Measurements from ENCODE around the gene PP2D1.
A peak's percentile ranks its signal among the peaks of the same experiment; 100 is the strongest.
"Not testable (repeated sequence)": the region's sequence is repeated elsewhere in the genome, so short reads cannot be mapped to it uniquely, and the experiment has no call there.

The PP2D1 gene

GRCh38 chr3:20012164-20012563 is at the start of gene PP2D1:
Gene PP2D1 (minus strand): TSS chr3:20012264. CDS start chr3:20012072, 192 bp downstream.
- DNase-seq, result no peak

DNA sequence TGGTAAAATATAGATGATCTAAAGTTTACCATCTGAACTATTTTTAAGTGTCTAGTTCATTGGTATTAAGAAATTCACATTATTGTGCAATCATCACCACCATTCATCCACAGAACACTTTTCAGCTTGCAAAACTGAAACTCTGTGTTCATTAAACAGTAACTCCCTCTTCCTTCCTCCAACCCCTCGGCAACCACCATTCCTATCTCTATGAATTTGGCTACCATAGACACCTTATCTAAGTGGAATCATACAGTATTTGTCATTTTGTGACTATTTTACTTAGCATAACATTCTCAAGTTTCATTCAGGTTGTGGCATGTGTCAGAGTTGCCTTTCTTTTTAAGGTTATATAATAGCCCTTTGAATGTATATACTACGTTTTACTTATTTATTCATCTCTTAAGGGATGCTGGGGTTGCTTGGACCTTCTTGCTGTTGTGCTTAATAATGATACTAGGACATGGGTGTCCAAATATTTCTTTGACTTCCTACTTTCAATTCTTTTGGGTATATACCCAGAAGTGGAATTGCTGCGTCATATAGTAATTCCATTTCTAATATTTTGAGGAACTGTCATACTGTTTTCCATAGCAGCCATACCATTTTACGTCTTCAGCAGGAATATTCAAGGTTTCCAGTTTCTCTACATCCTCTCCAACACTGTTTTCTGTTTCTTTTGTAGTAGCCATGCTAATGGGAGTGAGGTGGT is 49.1 kb upstream of the PP2D1 start:
- no peak for DNase-seq

DNA sequence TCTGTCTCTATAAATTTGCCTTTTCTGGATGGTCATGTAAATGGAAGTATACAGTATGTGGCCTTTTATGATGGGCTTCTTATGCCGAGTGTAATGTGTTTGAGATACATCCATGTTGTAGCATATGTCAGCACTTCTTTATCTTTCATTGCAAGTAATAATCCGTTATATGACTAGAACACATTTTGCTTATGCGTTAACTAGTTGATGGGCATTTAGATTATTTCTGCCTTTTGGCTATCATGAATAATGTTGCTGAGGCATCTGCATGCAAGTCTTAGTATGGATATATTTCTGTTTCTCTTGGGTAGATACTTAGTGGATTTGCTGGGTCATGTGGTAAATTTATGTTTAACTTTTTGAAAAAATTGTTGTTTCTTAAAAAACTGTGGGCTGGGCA is 47.9 kb upstream of the PP2D1 start:
- no peak for DNase-seq

DNA sequence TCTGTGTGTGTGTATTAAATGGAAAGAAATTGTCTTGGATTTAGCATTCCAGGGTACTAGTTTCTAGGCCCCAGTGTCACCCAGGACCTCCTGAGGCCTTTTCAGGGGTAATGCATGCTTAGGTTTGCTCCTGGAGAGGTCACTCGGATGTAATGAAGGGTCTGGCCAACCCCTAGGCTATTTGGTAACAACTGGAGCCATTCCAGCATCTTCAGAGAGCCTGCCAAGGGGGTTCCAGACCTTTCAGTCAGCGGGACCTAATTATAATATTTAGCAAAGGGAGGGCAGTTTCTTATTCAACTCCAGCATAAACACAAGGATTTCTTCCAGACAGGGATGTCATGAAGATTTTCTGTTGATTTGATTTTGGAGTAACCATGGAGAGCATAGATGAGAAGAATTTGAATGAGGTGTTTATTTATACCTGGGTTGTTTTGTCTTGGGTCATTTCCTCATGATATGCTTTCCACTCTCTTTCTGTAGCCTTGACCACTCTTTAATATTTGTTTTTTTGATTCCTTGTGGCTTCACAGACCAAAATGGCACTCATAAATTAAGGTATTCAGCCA is 45.6 kb upstream of the PP2D1 start:
- DNase-seq, result no peak

GRCh38 chr3:20056725-20057611 is 44.9 kb upstream of the PP2D1 start:
- no peak for DNase-seq

GRCh38 chr3:20055842-20056241 is 43.8 kb upstream of the PP2D1 start:
- no peak for DNase-seq

GRCh38 chr3:20055020-20055775 is 43.1 kb upstream of the PP2D1 start:
- no peak for DNase-seq

DNA sequence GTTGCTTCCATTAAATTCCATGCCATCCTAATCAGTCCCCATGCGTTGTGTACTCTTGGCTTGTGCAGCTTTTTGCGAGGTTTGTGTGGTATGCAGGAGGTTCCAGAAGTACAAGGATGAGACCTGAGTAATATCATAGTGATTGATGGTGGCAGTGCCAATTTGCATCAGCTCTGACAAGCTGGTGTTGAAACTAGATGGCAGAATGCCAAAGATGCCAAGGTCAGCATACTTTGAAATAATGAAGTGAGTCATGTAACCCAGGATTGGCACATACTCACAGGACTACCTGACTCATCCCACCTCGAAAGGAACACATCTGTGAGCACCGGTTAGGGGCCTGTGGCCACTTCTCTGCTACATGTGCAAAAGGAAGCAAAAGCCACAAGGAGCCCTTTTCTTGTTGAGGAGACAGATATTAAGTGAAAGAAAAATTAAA is 42.5 kb upstream of the PP2D1 start:
- peak; percentile 58 for DNase-seq

DNA sequence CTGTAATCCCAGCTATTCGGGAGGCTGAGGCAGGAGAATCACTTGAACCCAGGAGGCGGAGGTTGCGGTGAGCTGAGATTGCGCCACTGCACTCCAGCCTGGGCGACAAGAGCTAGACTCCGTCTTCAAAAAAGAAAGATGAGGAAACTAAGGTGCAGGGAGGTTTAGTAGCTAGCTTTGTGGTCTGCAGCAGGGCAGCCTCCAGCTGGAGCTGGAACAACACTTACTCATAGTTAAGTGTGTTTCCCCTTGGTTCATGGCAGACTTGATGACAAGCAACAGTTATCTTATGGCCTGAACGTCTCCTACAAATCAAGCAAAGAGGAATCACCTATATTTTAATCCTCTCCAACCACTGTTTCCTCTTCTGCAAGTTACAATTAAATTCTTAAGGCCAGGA is 40.8 kb upstream of the PP2D1 start:
- DNase-seq, result no peak

DNA sequence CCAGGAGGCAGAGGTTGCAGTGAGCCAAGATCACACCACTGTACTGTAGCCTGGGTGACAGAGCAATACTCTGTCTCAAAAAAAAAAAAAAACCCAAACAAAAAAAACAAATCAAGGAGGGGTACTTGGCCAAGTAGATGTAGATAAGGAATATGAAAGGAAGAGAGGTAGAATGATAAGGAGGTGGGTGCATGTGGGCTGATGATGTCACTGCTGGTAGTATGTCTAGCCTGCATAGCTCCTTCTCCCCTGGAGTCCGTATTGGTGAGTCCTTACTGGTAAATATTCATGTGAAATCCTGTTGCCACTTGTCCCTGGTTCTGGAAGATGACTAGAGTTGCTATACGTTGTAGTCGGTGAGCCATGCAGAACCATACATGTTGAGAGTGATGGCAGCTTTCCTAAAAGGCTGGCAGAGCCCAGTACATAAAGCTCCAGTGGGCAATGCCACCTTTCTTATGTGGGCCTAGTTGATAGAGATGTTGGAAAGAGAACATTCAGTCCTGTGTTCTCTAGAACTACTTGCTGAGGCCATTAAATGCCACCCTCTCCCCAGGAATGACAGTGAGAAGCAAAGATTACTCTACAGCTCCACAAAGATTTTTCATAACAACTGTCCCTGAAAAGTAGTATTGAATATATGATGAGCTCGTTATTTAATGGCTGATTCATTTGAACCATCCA is 39.2 kb upstream of the PP2D1 start:
- DNase-seq, result no peak

DNA sequence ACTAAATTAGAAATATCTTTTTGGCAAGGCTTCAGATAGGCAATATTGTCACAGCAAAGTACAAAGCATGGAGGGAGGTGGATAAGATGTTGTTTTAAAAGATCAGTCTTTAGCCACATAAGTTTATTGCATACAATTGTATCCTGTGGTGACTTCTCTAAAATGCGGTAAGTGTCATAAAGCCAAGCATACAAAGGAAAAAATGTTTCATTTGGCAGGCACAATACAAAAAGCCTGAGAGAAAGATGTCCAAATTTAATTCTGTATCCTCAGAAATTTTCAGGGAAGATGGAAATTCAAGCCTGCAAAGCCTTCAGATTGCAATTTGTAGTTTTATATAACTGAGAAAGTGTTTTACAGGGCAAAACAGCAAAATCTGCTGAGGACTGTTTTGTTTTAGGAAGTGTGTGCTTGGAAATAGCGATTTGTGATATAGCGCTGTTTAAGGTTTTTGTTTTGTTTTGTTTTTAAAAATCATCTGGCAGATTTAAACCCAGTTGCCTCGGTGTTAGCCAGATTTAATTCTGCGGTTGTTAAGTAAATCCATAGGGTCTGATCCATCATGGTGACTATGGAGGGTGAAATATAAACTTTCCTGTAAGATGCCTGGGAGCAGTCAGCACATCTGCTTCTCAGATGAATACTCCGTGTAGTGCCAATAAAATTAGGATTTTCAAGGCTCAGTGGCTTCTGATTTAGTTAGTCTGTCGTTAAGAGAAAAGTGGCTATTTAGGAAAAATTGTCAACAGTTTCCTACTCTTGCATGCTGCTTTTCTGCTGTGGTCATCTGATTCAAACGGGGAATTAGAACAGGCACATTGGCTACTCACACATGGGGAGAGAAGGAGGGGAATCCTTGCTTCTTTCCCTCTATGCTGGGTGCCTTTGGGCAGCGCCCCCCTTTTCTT is 36.2 kb upstream of the PP2D1 start:
- DNase-seq, result no peak

- DNase-seq, result no peak
Measured at GRCh38 chr3:20047341-20047779, 35.3 kb upstream of the PP2D1 start.

- DNase-seq, result no peak
Measured at GRCh38 chr3:20046556-20046955, 34.5 kb upstream of the PP2D1 start.

DNA sequence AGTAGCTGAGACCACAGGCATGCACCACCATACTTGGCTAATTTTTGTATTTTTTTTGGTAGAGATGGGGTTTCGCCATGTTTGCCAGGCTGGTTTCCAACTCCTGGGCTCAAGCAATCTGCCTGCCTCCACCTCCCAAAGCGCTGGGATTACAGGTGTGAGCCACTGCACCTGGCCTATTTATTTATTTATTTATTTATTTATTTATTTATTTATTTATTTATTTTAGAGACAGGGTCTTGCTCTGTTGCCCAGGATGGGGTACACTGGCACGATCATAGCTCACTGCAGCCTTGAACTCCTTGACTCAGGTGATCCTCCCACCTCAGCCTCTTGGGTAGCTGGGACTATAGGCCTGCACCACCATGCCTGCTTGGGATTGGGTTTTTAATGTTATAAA is 33.1 kb upstream of the PP2D1 start:
- DNase-seq, result not testable (repeated sequence)

- no peak for DNase-seq
Measured at GRCh38 chr3:20043825-20044224, 31.8 kb upstream of the PP2D1 start.

GRCh38 chr3:20043396-20043795 is 31.3 kb upstream of the PP2D1 start:
- DNase-seq, result peak; percentile 32

- no peak for DNase-seq
Measured at GRCh38 chr3:20042331-20042730, 30.3 kb upstream of the PP2D1 start.

DNA sequence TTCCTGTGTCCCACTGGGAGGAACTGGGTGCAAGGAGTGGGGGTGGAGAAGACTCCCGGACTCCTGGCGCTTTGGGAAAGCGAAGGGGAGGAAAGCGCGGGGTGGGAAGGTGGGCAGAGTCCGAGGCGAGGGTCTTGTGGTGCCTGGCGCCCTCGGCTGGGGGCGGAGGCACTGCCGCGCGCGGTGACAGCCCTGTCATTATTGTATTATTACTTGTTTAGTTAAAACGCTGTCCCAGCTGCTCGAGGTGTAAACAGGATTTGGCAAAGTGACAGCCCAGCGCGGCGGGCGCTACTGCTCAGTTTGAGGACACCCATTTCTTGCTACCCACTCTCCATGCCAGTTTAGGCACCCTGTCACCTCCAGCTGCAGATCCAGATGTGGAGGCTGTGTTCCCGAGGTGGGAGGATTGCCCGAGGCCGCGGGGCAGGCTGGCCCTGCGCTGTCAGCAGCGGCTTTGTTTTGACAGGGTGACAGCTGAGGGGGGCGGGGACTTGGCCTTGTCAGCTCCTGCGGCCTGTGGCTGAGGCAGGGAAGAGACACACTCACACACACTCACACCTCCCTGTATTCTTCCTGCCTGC is 29.2 kb upstream of the PP2D1 start:
- DNase-seq, result peak; percentile 63

DNA sequence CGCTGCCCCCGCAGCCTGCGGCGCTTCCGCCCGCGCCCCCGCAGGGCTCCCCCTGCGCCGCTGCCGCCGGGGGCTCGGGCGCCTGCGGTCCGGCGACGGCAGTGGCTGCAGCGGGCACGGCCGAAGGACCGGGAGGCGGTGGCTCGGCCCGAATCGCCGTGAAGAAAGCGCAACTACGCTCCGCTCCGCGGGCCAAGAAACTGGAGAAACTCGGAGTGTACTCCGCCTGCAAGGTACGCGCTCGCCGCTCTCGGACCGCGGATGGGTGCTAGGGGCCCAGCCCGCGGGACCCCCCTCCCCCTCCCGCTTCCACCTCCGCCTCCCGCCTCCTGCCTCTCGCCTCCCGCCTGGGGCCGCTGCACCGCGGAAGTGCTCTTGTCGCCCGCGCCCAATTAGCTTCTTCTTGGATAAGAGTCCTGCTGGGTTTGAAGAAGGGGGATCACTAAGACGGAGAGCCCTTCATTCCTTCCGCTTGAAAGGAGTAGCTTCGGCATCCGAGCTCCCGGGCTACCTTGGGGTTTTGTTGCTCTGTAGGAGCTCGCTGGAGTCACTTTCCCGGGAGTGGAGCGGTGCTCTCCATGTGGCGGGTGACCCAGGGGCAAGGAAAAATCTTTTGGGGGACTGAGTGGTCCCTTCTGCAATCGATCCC is 28.6 kb upstream of the PP2D1 start:
- peak; percentile 38 for DNase-seq

Measured in activated T-cell treated with anti-CD3 and anti-CD28 coated beads for 4 hours (primary cell).